ENCODE data around the gene RNF38.

RNF38 gene

DNA sequence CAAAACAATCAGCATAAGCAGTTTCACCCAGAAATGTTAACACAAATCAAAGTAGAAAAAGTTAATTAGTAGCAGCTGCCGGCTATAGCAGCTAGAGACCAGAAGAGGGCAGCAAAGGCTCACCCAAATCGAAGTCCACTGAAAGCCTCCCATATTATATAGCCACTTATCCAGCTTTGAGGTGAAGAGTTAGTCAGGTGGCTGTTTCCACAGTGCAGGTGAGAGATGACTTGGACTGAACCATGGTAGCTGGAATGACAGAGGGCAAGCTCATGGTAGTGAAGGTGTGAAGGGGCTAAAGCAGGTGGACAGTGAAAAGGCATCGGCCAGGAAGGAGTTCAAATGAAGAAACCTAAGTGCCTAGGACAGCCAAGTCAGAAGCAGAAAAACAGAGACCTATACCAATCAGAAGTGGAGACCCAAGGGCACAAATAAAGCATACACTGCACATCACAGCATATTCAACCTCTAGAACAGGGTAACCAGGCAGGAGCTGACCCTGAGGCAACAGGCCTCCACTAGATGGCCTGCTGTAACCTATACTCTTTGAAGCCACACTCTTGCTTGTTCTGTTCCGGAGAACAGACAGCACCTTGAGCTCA, 7.2 kb upstream of the RNF38 start:
- DNase-seq (ENCODE audit: low read depth), result peak; percentile 75
- no peak overlapping the region for H3K4me3 ChIP-seq (ENCODE audit: low read length)
- TF ChIP-seq, protein P1, sequence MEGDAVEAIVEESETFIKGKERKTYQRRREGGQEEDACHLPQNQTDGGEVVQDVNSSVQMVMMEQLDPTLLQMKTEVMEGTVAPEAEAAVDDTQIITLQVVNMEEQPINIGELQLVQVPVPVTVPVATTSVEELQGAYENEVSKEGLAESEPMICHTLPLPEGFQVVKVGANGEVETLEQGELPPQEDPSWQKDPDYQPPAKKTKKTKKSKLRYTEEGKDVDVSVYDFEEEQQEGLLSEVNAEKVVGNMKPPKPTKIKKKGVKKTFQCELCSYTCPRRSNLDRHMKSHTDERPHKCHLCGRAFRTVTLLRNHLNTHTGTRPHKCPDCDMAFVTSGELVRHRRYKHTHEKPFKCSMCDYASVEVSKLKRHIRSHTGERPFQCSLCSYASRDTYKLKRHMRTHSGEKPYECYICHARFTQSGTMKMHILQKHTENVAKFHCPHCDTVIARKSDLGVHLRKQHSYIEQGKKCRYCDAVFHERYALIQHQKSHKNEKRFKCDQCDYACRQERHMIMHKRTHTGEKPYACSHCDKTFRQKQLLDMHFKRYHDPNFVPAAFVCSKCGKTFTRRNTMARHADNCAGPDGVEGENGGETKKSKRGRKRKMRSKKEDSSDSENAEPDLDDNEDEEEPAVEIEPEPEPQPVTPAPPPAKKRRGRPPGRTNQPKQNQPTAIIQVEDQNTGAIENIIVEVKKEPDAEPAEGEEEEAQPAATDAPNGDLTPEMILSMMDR (IDR thresholded peaks at IDR 0.05; ENCODE audit: insufficient read depth, low read depth, low read length, missing control alignments), result peak; percentile 98

DNA sequence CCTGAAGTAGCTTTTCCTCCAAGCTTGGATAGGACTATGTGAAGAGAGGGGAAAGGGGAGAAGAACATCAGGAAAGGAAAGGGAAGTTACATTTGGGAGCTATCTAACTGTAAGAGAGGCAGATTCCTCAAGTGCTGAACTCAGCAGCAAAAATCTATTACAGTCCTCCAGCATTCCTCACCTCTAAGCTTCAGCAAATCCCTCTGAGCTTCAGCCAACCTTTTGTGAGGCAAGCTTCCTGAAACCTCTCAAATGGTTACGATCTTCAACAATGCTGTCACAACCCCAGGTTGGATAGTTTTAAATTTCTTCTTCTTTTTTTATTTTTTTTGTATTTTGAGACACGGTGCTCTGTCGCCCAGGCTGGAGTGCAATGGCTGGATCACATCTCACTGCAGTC, 2.5 kb upstream of the RNF38 start:
- TF ChIP-seq, protein P1 (IDR thresholded peaks at IDR 0.05; ENCODE audit: insufficient read depth, low read depth, low read length, missing control alignments), result no peak
- no peak overlapping the region for H3K4me3 ChIP-seq (ENCODE audit: low read length)
- no peak for DNase-seq (ENCODE audit: low read depth)

DNA sequence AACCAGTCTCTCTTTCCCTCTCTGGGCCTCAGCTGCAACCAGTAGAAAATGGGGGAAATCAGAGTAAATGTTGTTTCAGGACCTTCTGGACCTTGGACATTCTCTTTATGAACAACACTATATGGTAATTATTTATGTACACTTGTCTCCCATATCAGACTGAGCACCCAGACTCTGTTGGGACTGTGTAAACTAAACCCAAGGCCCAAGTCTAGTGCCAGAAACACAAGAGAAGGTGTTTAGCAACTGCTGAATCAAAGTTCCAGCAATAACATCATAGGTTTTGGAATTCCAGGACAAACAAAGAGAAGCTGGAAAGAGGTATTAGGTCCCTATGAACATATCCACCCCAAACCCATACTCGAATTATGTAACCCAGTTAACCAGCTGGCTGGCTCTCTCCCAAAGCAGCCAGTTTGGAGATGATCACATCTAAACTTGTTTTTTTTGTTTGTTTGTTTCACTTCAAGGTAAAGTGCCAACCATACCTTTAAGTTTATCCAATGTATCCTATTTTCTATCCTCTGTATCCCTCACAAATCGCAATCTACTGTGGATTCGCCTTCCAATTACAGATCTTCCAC, 1.9 kb upstream of the RNF38 start:
- no peak for DNase-seq (ENCODE audit: low read depth)
- TF ChIP-seq, protein P1 (IDR thresholded peaks at IDR 0.05; ENCODE audit: insufficient read depth, low read depth, low read length, missing control alignments), result no peak
- no peak overlapping the region for H3K4me3 ChIP-seq (ENCODE audit: low read length)

DNA sequence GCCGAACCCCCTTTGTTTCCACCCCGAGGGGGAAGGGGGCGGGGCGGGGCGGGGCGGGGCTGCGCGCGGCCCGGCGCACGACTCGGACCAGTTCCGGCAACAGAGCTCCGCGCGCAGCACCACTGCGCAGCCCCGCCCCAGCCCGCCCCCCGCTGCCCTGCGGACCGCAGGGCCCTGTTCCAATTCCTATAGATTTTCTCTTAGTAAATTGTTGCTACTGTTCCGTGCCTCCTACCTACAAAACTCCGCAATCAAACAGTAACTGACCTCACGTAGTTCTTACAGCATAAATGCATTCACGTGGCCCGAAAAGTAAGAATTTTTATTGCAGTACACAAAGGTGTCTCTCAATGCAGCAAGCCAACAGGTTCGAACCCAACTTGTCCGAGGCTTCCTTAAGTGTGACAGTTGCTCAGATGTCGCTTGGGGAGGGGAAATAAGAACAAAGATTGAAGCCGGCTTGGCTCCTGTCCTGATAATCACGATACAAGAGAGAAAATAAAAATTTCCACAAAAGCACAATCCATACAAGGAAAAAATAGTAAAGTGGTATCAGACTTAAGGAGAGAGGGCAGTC, 1.2 kb upstream of the RNF38 start:
- H3K4me3 ChIP-seq (ENCODE audit: low read length), result peak overlapping the region; percentile 86
- TF ChIP-seq, protein P1 (IDR thresholded peaks at IDR 0.05; ENCODE audit: insufficient read depth, low read depth, low read length, missing control alignments), result no peak
- DNase-seq (ENCODE audit: low read depth), result peak; percentile 75

DNA sequence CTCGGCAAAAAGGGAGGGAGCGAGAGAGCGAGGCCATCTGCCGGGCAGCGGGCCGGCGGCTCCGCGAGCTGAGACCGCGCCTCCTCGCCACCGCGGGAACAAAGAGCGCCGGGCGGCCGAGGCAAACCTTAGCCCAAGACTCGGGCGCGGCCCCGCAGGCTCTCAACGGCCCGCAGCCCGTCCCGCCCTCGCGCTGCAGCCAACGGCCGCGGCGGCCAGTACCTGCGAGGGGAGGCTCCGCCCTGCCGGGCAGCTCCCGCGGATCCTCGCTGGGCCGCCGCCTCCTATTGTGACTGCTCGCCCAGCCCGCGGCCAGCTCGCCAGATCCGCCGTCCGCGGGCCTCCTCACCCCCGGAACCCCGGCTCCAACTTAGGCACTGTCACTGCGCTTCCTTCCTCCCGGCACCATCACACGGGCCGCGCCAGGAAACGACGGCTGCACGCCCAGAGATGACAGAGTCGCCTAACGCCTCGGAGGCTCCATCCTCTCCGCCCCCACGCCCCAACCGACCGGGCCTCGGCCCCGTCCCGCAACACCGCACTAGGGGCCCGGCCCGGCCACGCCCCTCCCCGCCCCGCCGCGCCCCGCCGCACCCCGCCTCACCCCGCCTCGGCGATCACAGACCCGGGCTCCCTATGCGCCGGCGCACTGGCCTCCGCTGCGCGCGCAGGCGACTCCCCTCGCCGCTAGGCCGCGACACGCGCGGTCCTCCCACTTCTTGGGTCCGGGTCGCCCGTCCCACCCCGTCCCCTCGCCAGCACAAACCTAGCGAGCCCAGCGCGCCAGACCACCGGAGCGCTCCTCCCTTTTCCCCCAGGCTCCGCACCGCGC, 479 bp upstream of the RNF38 start:
- peak; percentile 90 for DNase-seq (ENCODE audit: low read depth)
- TF ChIP-seq, protein P1 (IDR thresholded peaks at IDR 0.05; ENCODE audit: insufficient read depth, low read depth, low read length, missing control alignments), result no peak
- H3K4me3 ChIP-seq (ENCODE audit: low read length), result peak overlapping the region; percentile 86

DNA sequence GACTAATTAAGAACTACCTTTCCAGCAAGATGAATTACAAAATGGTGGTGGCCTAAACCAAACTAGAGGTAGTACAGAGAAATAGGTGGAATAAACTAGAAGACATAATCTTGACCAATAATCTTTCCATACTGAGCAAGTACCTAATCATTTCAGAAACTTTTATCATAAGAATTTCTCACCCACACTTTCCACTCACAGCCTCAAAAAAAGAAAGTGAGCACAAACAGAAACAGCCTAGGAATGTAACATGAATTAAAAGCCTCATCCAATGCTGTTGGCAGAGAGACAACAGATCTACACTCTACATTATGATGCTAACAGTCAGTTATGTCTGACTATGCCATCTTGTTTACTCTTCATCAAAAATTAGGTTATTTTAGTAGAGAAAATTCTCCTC, 1.3 kb downstream of the RNF38 start:
- TF ChIP-seq, protein P1 (IDR thresholded peaks at IDR 0.05; ENCODE audit: insufficient read depth, low read depth, low read length, missing control alignments), result no peak
- DNase-seq (ENCODE audit: low read depth), result peak; percentile 42
- peak overlapping the region; percentile 86 for H3K4me3 ChIP-seq (ENCODE audit: low read length)

All from epithelial cell of esophagus (primary cell).